NCI-H446 treated with DMSO at 0.1 percent for 48 hours (cell line): ENCODE results near the gene IL24.

ENCODE experiments used
- DNase-seq: peaks from one replicate; lab custom pipeline; 2025; lab: John Stamatoyannopoulos, UW

IL24 gene

DNA sequence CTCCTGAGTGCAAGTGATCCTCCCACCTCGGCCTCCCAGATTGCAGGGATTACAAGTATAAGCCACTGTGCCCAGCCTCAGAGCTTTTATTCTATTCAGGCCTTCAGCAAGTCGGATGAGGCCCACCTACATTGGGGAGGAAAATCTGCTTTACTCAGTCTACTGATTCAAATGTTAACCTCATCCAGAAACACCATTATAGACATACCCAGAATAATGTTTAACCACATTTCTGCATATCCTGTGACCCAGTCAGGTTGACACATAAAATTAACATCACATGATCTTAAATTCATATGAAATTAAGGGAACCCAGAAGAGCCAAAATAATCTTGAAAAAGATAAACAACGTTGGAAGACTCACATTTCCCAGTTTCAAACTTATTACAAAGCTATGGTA is 16.9 kb upstream of the IL24 start:
- no peak for DNase-seq

DNA sequence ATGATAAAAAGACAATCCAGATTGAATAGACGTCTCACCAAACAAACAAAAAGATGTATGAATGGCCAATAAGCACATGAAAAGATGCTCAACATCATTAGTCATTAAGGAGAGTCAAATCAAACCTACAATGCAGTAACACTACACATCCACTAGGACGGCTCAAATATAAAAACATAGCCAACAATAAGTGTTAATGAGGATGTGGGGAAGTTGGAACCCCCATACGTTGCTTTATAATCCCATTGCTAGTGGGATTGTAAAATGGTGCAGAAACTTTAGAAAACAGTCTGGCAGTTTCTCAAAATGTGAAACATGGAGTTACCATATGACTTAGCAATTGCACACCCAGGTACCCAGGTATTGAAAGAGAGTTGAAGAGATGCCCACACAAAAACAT is 14.7 kb upstream of the IL24 start:
- no peak for DNase-seq

DNA sequence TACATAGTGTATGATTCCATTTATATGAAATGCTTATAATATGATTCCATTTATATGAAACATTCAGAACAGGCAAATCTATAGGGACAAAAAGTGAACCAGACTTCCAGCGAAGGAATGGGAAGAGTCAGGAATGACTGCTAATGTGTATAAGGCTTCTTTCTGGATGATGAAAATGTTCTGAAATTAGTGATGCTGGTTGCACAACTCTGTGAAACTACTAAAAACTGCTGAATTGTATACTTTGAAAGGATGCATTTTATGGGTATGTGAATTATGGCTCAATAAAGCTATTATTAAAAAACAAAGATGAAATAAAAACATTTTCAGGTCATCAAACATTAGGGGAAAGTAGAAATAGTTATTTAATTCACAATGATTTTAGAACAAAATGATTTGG is 14.1 kb upstream of the IL24 start:
- no peak for DNase-seq

DNA sequence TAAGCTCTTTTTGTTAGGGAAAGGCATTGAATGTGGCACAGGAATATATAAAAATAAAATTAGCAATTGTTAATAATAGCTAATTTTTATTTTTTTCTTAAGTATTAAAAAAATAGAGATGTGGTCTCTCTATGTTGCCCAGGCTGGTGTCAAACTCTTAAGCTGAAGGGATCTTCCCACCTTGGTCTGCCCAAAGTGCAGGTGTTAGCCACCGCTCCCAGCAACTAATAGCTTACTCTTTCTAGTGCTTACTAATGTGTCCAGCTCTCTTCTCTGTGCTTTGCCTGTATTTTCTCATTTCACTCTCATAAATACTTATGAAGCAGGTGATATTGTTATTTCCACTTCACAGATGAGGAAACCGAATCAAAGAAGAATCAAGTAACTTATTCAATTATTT is 13.4 kb upstream of the IL24 start:
- no peak for DNase-seq

DNA sequence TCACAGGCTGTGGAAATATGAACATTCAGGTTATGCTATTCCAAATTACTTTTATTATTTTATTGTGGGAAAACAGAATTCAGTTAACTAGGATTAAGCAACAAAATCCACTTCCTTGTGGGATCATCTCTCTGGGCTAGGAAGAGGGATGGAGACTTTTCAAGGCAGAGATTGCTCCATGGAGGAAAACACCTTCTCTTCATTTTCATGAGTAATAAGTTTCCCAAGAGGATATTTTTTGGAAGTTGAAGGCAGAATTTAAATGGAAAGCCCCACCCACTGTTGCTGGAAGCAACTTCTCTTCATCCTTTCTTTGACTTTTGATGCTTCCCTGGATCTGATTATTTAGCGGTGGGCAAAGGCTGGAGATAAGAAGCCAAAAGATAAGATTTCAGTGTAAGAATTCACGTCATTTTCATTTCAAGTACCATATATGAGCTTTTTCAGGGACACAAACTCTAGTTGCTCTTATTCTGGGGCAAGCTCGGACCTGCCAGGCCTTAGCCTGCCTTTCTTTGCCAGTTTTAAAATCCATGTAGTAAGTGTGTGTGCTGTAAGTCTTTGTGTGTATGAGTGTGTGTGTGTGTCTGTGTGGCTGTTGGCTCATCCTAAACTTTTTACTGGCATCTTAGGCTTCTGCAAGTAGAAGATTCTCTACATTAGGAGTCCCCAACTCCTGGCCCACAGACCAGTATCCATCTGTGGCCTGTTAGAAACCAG is 11.7 kb upstream of the IL24 start:
- DNase-seq, result no peak

DNA sequence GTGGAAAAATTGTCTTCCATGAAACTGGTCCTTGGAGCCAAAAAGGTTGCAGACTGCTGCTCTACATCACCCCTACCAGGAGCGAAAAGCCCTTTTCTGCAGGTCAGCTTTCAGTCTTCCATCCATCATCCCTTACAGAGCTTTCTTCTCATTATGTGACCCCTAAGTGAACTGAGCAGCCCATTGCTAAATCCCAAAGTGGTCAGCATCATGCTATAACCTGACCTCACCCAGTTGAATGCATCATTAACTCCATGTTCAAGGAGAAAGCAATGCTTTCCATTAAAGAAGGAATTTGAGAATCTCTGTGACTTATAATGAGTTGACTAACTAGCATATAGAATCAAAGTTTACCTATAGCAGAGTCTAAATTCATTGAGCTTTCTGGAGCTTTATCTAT is 10.4 kb upstream of the IL24 start:
- no peak for DNase-seq

DNA sequence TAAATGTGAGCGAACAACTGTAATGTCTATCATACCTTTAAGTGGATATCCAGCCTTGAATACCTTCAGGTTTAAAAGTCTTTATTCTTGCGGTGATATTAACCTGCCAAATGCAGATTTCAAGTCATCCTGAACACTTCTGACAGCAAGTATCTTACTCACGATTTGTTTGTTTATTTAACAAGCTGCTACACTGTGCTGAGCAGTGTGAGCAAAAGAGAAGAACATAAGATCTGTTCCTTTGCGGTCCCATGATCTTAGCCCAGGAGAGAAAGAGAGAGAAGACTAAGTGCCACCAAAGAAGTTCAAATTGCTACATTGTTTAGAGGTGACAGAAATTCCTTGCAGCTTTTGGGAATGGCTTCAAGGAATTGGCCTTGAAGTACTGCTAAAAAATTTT is 9.5 kb upstream of the IL24 start:
- no peak for DNase-seq

DNA sequence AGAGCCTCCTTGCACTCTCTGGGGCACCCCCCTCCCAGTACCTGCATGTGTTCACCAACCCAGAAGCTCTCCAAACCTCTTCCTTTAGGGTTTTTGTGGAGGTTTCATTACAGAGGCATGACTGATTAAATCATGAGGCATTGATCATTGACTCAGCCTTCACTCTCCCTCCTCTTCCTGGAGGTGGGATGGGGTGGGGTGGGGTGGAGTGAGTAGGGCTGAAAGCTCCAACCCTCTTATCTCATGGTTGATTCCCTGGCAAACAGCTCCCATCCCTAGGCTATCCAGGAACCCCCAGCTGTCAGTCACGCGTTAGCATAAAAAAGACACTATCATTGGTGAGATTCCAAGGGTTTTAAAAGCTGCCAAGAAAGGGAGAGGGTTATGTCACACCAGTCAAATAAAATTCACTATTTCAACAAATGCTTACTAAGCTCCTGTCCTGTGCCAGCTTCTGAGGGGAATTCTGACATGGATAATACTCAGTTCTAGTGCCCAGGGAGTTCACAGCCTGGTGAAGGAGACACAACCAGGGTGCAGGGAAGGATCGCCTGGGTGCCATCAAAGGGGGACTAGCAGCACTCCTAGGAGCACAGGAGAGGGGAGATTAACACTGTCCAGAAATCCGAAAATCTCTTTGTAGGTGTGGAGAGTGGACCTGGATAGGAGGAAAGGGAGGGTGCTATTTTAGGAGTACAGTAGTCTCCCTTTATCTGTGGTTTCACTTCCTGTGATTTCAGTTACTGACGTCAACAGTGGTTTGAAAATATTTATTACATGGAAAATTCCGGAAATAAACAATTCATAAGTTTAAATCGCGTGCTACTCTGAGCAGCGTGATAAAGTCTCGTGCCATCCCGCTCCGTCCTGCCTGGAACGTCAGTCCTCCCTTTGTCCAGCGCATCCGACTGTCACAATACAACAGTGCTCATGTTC is 6.8 kb upstream of the IL24 start:
- peak; percentile 93 for DNase-seq

DNA sequence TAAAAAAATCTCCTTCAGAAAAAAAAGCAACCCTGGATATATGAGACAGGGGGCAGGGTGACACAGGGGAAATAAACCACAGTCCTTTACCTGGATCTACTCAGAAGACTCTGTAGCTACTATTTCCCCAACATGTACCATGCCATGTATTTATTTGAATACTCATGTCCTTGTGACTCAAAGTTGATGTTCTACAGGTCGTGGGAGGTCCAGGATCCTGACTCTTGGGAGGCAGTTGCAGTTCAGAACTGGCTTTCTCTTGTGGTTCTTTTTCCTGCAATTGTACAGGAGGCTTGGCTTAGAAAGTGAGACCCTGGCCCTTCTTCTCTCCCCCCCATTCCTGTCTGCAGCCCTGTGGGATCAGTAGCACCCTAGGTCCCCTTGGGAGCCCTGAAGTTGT is 5.8 kb upstream of the IL24 start:
- no peak for DNase-seq

DNA sequence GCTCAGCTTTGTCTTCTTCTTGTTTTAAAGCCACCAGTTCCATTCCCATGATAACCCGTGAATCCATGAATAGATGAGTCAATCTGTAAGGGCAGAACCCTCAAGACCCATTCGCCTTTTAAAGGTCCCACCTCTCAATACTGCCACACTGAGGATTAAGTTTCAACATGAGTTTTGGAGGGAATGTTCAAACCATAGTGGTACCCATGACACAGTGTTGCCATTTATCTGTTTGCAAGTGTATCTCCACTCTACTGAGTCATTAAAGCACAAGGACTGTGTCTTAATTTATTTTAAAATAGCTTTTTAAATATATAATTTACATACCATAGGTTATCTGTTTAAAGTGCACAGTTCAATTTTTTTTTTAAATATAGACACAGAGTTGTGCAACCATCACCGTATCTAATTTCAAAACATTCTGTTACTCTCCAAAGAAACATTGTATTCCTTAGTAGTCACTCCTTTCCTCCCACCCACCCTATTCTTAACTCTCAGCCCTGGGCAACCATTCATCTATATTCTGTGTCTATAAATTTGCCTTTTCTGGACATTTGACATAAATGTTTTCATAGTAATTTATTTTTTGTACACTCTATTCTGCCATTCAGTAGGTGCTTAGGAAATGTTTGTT is 4.8 kb upstream of the IL24 start:
- no peak for DNase-seq

DNA sequence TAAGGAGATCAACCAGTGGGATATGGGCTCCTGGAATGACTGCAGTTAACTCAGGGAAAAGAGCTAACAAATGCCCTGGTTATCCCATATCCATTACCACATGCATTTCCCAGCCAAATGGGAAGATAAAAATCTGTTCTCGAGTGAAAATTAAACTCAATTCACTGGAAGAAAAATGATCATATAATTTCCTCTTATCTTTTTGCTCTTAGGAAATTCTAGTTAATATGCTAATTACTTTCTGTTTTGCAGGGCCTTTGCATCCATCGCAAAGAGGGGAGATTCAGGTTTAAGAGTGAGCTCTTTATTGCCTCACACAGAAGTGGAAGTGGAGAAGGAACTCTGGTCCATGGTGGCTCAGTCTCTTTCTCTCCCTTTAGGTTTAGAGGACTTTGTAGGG is 3.9 kb upstream of the IL24 start:
- DNase-seq, result no peak

DNA sequence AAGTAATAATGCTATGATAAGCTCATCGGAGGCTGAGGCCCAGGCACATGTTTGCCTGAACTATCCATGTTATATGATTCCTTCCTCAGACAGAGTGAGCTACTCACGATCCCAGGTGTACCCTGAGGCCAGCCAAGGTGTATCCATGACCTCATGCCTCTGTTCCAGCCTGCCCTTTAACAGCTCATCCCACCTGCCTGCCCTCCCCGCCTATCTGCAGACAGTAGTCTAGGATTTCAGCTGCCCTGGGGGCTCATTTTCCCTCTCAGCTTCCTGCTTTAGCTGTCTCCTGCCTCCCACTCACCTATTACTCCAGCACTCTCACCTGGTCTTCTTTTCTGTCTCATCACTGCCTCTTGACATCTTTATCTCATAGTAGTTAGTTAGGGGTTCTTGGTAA is 1.9 kb upstream of the IL24 start:
- DNase-seq, result no peak

DNA sequence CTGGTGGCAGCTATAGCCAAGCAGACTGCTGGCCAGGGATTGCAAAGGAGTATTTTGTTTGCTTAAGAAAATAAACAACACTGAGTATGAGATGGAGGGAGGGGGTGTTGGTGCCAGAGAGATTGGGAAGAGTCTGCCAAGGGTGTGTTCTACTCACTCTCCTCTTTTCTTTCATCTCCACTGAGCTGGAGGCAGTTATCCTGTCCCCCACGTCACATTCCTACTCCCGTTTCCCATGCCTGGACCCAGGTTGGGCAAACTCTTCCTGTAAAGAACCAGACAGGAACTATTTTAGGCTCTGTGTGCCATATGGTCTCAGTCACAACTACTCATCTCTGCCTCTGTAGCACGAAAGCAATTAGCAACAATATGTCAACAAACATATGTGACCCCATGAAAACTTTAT is 1.4 kb upstream of the IL24 start:
- peak; percentile 68 for DNase-seq

DNA sequence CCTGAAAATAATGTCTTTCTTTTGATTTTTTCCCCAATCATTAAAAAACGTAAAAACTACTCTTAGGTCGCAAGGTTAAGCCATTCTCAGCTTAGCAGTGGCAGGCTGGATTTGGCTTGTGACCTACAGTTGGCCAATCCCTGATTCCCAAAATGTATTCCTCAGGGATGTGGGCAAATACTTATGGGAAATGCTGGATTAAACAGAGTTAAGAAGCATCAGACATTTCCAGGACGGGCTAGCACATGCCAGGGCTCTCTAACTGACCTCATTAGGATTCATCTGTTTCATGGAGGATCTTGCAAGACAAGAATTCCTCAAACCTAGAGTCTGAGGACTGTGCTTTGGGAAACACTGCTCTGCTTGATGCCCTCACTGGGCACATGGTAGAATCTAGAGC is 982 bp upstream of the IL24 start:
- DNase-seq, result peak; percentile 43

DNA sequence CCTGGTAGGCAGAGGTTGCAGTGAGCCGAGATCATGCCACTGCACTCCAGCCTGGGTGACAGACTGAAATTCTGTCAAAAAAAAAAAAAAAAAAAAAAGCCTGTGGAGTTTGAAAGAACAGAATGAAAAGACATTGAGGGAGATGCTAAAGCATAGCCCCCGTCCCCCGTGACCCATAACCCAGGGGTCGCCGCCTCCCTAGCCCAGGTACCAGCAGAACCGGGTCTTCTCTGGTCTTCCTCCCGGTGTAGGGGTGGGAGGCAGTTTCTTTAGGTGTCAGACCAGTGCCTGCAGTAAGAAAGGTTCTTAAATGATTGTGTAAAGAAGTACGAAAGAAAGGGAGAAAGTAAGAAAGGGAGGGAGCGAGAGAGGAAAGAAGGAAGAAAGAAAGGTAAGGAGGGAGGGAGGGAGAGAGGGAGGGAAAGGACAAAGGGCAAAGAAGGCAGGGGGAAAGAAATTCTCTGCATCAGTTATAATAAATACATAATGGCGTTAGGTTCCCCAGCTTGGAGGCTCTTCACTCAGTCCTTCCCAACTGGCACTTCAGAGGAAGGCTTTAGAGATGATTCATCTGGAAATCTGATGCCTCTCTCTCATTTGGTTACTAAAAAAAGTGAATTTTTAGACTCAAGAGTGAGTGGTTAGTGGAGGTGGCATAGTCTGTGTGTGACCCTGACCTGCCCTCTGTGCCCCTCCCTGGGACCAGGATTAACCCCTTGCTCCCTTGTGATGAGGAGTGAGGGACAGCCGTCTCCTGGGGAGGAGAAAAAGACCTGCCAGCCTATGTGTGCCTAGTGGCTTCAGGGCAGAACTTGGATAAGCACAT is 1.1 kb downstream of the IL24 start:
- peak; percentile 21 for DNase-seq

DNA sequence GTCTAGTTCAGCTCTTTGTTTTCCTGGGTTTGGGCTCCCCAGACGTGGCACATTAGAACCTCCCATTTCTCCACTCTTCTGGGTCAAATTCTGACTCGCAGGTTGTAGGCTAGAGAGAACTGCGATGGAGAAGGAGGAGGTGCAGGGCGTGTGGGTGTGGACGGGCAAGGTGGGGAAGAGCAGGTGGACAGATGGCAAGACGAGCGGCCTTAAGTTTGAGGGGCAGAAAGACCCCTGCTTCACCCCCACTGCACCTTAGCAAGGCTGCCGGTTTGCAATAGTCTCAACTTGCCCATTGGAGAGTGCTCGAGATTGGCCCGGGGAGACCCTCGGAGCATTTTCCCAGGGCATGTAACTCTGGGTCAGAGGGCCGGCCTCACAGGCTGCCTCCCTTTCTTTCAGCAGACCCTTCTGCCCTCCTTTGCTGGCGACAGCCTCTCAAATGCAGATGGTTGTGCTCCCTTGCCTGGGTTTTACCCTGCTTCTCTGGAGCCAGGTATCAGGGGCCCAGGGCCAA is 1.7 kb downstream of the IL24 start:
- no peak for DNase-seq

DNA sequence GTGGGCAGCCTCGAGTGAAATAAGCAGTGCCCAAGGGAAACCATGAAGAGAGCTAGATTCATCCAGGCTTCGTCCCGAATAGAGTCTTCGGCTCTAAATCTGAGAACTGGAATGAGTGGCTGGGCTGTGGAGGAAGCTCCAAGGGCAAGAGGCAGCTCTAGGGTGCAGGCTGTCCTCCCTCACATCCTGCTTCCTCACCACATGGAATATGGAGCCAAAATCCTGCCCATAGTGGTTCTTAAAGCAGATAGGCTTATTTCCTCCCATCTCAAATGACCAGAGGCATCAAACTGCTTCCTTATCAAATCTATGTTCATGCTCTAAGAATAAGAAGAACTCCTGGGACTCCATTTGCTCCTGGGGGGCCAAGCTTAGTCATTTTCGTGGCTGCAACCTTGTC is 2.5 kb downstream of the IL24 start:
- DNase-seq, result no peak

DNA sequence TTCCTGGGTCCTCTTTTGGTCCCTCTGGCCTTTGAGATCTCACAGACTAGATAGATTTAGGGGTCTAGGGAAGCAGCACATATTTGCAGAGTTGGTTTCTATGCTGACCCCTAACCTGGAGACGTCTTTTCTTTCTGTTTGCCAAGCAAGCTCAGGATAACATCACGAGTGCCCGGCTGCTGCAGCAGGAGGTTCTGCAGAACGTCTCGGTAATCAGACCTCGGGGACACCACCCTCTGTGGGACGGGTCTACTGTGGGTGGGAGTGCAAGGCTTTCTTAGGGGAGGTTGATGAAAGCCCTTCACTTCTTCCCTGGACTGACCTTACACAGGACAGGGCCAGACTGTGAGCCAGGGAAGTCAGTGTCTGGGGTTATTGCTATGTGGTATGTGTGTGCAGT is 2.9 kb downstream of the IL24 start:
- DNase-seq, result no peak

DNA sequence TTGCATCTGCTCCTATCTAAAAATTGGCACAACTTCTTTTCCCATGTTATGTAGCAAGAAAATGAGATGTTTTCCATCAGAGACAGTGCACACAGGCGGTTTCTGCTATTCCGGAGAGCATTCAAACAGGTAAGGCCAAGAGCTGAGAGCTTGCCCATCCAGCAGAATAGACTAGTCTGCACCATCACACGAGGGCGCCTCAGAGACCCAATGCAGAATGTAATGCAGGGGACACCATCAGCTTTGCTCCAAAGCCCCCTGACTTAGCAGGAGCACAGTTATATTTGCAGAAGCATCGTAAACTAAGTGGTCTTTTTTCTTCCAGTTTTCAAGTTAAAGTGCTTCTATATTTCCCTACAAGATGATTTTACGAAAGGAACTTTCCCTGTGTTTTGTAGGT is 4.7 kb downstream of the IL24 start:
- no peak for DNase-seq

DNA sequence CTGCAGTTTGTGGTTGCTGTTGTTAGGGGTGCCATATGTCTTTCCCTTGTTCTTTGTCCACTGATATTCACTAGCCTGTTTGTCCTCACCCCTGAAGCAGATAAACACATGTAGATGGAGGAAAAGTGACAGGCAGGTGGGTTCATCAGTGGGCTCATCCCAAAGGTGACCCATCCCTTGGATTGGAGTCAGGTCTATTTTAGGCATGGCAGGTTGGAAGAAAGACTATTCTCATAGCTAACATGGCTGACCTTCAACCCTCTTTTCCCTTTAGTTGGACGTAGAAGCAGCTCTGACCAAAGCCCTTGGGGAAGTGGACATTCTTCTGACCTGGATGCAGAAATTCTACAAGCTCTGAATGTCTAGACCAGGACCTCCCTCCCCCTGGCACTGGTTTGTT is 5.5 kb downstream of the IL24 start:
- DNase-seq, result no peak

DNA sequence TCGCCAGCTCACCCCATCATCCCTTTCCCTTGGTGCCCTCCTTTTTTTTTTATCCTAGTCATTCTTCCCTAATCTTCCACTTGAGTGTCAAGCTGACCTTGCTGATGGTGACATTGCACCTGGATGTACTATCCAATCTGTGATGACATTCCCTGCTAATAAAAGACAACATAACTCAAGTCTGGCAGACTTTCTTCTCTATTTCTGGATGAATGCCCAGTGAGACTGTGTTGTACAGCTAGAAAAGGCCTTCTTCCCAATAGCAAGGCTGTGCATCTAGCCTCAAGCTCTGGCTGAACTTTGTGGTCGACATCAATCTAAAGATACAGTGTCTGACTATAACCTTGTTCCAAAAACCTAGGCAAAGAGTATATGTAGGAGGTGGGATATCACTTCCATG is 6.4 kb downstream of the IL24 start:
- DNase-seq, result no peak
